Neural progenitor cell (in vitro differentiated cells): ENCODE data around the gene TP73. TPM values are rescaled to one million over a fixed set of nuclear protein-coding genes. Genes with fewer than 3 reads are reported as not detected.

Source experiments
- DNase-seq: peaks from one replicate; pipeline ENCODE4 v3.0.0-alpha.2; 2016; ENCODE audit warnings: low spot score
- H2AFZ ChIP-seq: fragments of 200-600 bp; sonication (generic); replicated peaks from 2 replicates; pipeline ENCODE4 v1.6.1; 2016; ENCODE audit warnings: antibody characterized with exemption
- H3F3A ChIP-seq: fragments of 200-600 bp; sonication (generic); 2 replicates; pipeline ENCODE4 v1.6.1; 2016; ENCODE audit warnings: antibody characterized with exemption, low read depth
- H3K27ac ChIP-seq: fragments of 200-600 bp; sonication (generic); 2 replicates; pipeline ENCODE4 v1.5.1; 2016; ENCODE audit warnings: mild to moderate bottlenecking
- H3K27me3 ChIP-seq: fragments of 200-600 bp; sonication (generic); 2 replicates; pipeline ENCODE4 v1.6.1; 2016; ENCODE audit warnings: mild to moderate bottlenecking, moderate library complexity
- H3K36me3 ChIP-seq: fragments of 200-600 bp; sonication (generic); 2 replicates; pipeline ENCODE4 v1.5.1; 2016
- H3K4me1 ChIP-seq: fragments of 200-600 bp; sonication (generic); 2 replicates; pipeline ENCODE4 v1.6.1; 2016; ENCODE audit warnings: mixed run types
- H3K4me2 ChIP-seq: fragments of 200-600 bp; sonication (generic); 2 replicates; pipeline ENCODE4 v1.6.1; 2016
- H3K4me3 ChIP-seq: fragments of 200-600 bp; sonication (generic); 2 replicates; pipeline ENCODE4 v1.5.1; 2016
- H3K79me2 ChIP-seq: fragments of 200-600 bp; sonication (generic); 2 replicates; pipeline ENCODE4 v1.6.1; 2016; ENCODE audit warnings: low read depth
- H3K9ac ChIP-seq: fragments of 200-600 bp; sonication (generic); 2 replicates; pipeline ENCODE4 v1.6.1; 2016
- H3K9me3 ChIP-seq: fragments of 200-600 bp; sonication (generic); 2 replicates; pipeline ENCODE4 v1.5.1; 2016; ENCODE audit warnings: low read depth
- H4K20me1 ChIP-seq: fragments of 200-600 bp; sonication (generic); 2 replicates; pipeline ENCODE4 v1.6.1; 2016; ENCODE audit warnings: low read depth
- H3K27ac Mint-ChIP-seq: 3 replicates; pipeline ENCODE4 v1.8.0; 2021; ENCODE audit warnings: mixed read lengths
- H3K27me3 Mint-ChIP-seq: 2 replicates; pipeline ENCODE4 v1.8.0; 2022; ENCODE audit warnings: low read depth, mild to moderate bottlenecking, inconsistent platforms, moderate library complexity, mixed read lengths; ENCODE audit not compliant: insufficient read depth
- H3K36me3 Mint-ChIP-seq: 3 replicates; pipeline ENCODE4 v1.8.0; 2021; ENCODE audit warnings: mixed read lengths
- H3K4me1 Mint-ChIP-seq: 3 replicates; pipeline ENCODE4 v1.8.0; 2021; ENCODE audit warnings: mixed read lengths
- H3K4me3 Mint-ChIP-seq: 3 replicates; pipeline ENCODE4 v1.8.0; 2021; ENCODE audit warnings: mild to moderate bottlenecking, moderate library complexity, mixed read lengths
- H3K9me3 Mint-ChIP-seq: 3 replicates; pipeline ENCODE4 v1.8.0; 2020; ENCODE audit warnings: mixed read lengths
- CTCF ChIP-seq: fragments of 200-600 bp; sonication (generic); IDR thresholded peaks from 2 replicates; pipeline ENCODE4 v1.5.1; 2017; ENCODE audit warnings: antibody characterized with exemption, mild to moderate bottlenecking
- EZH2 ChIP-seq: fragments of 200-600 bp; sonication (generic); IDR thresholded peaks from 2 replicates; pipeline ENCODE4 v1.6.1; 2017; ENCODE audit warnings: antibody characterized with exemption, mild to moderate bottlenecking, moderate library complexity
- EZH2phosphoT487 ChIP-seq: fragments of 200-600 bp; sonication (generic); IDR thresholded peaks from 2 replicates; pipeline ENCODE4 v1.6.1; 2017; ENCODE audit warnings: antibody characterized with exemption
- total RNA-seq: library from RNA; depleted of rRNA; stranded (reverse); fragments of >200 nt; gene quantifications from 2 replicates; pipeline ENCODE4 v1.2.3, GENCODE V29; 2015; ENCODE audit warnings: low replicate concordance

Gene TP73
- total RNA-seq, 1 donor from 2014 or later, result not detected

DNA sequence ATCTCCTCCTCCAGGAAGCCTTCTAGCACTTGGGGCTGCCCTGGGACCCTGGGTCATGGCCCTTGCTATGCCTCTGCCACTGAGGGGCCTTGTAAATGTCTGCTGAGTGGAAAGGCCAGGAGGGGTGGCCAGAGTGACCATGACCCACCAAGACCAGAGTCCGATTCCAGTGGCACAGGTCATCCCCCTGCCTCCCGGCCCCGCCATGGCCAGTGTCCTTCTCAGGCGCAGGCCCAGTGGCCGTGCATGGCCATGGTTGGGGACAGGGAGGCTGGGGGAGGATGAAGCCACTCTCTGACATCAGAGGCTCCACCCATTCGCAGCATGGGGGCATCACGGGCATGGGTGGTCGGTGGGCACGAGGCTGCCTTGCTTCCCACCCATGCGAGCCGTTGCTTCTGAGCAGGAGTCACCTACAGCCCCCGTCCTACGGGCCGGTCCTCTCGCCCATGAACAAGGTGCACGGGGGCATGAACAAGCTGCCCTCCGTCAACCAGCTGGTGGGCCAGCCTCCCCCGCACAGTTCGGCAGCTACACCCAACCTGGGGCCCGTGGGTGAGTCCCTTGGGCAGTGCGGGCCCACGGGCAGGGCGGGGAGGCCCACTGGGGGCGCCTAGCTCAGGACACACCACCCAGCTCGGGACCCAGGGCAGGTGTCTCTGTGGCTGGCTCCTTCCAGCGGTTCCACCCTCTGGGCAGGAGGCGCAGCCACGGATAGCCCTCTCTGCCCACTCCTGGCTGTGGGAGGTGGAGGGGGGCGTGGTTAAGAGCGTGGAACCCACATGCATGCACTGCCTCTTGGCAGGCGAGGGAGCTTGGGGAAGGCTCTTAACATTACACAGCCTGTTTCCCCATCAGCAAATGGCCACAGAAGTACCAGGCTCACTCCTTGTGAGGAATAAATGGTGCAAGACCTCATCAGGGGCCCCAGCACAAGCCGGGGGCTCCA lies 77.6 kb downstream of the TP73 start:
- Mint-ChIP-seq H3K27ac (no peak overlapping the region), H3K9me3 (no peaks in the 10 kb centered on the region), H3K36me3 (no peaks in the 10 kb centered on the region), H3K4me1 (peaks cover 9% of the 10 kb centered on the region), H3K27me3 (peaks cover 4% of the 10 kb centered on the region), H3K4me3 (no peak overlapping the region)
- H2AFZ ChIP-seq, result no peak overlapping the region
- peaks cover 10% of the 10 kb centered on the region for H3K4me1 ChIP-seq
- peaks cover 11% of the 10 kb centered on the region for H3K27me3 ChIP-seq
- no peak overlapping the region for H3K9ac ChIP-seq
- H3F3A ChIP-seq, result no peaks in the 10 kb centered on the region
- TF ChIP-seq EZH2phosphoT487 (no peak), CTCF (no peak), EZH2 (no peak)
- H3K9me3 ChIP-seq, result no peaks in the 10 kb centered on the region
- H3K27ac ChIP-seq, result no peak overlapping the region
- no peaks in the 10 kb centered on the region for H4K20me1 ChIP-seq
- H3K4me2 ChIP-seq, result no peak overlapping the region
- H3K36me3 ChIP-seq, result no peaks in the 10 kb centered on the region
- H3K79me2 ChIP-seq, result no peaks in the 10 kb centered on the region
- H3K4me3 ChIP-seq, result no peak overlapping the region
- no peak for DNase-seq

DNA sequence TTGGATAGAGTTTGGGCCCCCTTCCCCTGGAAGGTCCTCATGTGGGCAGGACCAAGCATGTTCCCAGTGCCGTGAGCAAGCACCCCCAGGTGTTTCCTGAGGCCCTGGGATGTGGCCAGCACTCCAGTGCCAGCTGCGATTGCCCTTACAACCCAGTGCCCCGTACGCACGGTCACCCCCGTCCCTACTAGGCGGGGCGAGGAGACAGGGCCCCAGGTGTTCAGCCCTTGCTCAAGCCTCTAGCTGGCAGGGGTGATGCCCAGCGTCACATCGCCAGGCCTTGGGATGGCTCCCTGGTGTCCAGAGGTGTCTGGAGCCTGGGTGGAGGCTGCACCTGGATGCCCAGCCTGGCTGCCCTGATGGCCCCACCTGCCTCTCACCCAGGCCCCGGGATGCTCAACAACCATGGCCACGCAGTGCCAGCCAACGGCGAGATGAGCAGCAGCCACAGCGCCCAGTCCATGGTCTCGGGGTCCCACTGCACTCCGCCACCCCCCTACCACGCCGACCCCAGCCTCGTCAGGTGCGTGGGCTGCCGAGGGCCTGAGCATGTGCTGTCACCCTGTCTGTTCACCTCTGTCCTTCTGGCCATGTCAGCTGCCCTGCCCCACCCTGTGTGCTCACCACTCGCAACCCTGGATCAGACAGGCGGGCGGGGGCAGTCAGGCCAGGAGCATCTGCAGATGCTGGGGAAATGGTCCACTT lies 78.4 kb downstream of the TP73 start:
- Mint-ChIP-seq H3K9me3 (no peaks in the 10 kb centered on the region), H3K36me3 (no peaks in the 10 kb centered on the region), H3K27ac (no peak overlapping the region), H3K4me1 (peaks cover 9% of the 10 kb centered on the region), H3K27me3 (peaks cover 2% of the 10 kb centered on the region), H3K4me3 (no peak overlapping the region)
- Histone ChIP-seq H3K36me3 (no peaks in the 10 kb centered on the region), H3F3A (no peaks in the 10 kb centered on the region), H3K9ac (no peak overlapping the region), H2AFZ (no peak overlapping the region), H3K9me3 (no peaks in the 10 kb centered on the region), H3K4me2 (no peak overlapping the region), H3K4me3 (no peak overlapping the region), H4K20me1 (no peaks in the 10 kb centered on the region), H3K4me1 (peaks cover 10% of the 10 kb centered on the region), H3K79me2 (no peaks in the 10 kb centered on the region), H3K27me3 (peaks cover 11% of the 10 kb centered on the region), H3K27ac (no peak overlapping the region)
- DNase-seq, result no peak
- TF ChIP-seq EZH2 (no peak), EZH2phosphoT487 (no peak), CTCF (no peak)

DNA sequence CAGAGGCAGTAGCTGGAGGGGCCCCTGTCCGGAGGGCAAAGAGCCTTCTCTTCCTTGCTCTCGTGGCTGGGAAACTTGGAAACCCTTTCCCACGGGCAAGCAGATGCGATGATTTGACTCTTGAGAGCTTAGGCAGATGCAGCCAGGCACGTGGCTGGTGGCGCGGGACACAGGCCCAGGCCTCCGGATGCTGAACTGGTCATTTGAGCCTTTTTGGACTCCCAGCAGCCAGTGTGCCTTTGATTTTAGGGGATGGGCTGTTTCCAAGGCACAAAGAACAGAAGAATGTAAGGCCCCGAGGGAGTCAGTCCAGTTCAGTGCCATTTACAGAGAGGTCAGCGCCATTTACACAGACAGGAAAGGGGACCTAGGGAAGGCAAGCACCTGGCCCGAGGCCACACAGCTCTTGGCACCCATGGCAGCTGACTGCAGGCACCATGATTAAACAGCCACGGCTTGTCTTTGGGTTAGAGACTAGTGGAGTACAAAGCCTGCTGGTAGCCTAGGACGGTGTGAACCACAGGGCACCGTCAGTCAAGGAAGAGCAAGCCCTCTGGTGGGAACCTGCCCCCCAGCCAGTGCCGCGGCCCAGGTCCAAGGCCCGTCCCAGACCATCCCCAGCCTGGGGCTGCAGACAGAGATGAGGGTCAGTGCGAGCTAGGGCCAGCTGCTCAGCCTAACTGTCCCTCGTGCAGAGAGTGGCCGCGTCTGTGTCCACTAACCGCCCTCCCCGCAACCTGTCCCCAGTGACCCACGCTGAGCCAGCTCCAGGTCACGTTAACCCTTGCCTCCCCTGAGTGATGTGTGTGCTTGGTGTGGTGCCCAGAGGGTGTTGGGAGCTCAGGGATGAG lies 79.5 kb downstream of the TP73 start:
- H3K4me3 ChIP-seq, result no peak overlapping the region
- H3K4me1 Mint-ChIP-seq, result peaks cover 9% of the 10 kb centered on the region
- H3K79me2 ChIP-seq, result no peaks in the 10 kb centered on the region
- H3K27ac ChIP-seq, result no peak overlapping the region
- no peaks in the 10 kb centered on the region for H3K9me3 ChIP-seq
- peaks cover 2% of the 10 kb centered on the region for H3K27me3 Mint-ChIP-seq
- TF ChIP-seq EZH2 (no peak), EZH2phosphoT487 (no peak), CTCF (no peak)
- peaks cover under 1% of the 10 kb centered on the region for H3K36me3 Mint-ChIP-seq
- H3K36me3 ChIP-seq, result no peaks in the 10 kb centered on the region
- peak overlapping the region; percentile 86 for H3K27ac Mint-ChIP-seq
- no peaks in the 10 kb centered on the region for H4K20me1 ChIP-seq
- H3F3A ChIP-seq, result no peaks in the 10 kb centered on the region
- H2AFZ ChIP-seq, result no peak overlapping the region
- H3K4me1 ChIP-seq, result peaks cover 10% of the 10 kb centered on the region
- H3K4me2 ChIP-seq, result no peak overlapping the region
- no peaks in the 10 kb centered on the region for H3K9me3 Mint-ChIP-seq
- no peak overlapping the region for H3K4me3 Mint-ChIP-seq
- H3K9ac ChIP-seq, result no peak overlapping the region
- H3K27me3 ChIP-seq, result peaks cover 11% of the 10 kb centered on the region
- DNase-seq, result no peak
